ENCODE results near the gene ERC1.

Gene ERC1

GRCh38 chr12:1456885-1457284 is 465.9 kb downstream of the ERC1 start:
- H3K9me3 ChIP-seq (ENCODE audit: low read length), result peaks cover under 1% of the 10 kb centered on the region
- H3K79me2 ChIP-seq (ENCODE audit: insufficient read depth, low read length), result no peaks in the 10 kb centered on the region
- H3K4me1 ChIP-seq (ENCODE audit: insufficient read depth, low read length, severe bottlenecking), result no peaks in the 10 kb centered on the region
- no peaks in the 10 kb centered on the region for H4K20me1 ChIP-seq (ENCODE audit: insufficient read depth, low read length)
- no peak overlapping the region for H3K4me2 ChIP-seq (ENCODE audit: low read length)
- no peak overlapping the region for H2AFZ ChIP-seq (ENCODE audit: low read length)
- no peaks in the 10 kb centered on the region for H3K9me2 ChIP-seq (ENCODE audit: low read depth, low read length)
- H3F3A ChIP-seq (ENCODE audit: insufficient read depth, low read length), result no peaks in the 10 kb centered on the region
- TF ChIP-seq EZH2 (IDR thresholded peaks at IDR 0.05; ENCODE audit: borderline replicate concordance, low read length), result no peak
- no peak overlapping the region for H3K9ac ChIP-seq (ENCODE audit: low read length)
- peaks cover 28% of the 10 kb centered on the region for H3K36me3 ChIP-seq (ENCODE audit: insufficient read depth, low read length)
- no peak overlapping the region for H3K4me3 ChIP-seq (ENCODE audit: low read depth, low read length, poor library complexity, severe bottlenecking)
- no peaks in the 10 kb centered on the region for H3K27me3 ChIP-seq (ENCODE audit: insufficient read depth, low read length)
- no peak overlapping the region for H3K27ac ChIP-seq (ENCODE audit: low read depth, low read length, poor library complexity, severe bottlenecking)

- H3K9me3 ChIP-seq (ENCODE audit: low read length), result peaks cover 4% of the 10 kb centered on the region
- peaks cover 27% of the 10 kb centered on the region for H3K36me3 ChIP-seq (ENCODE audit: insufficient read depth, low read length)
- H3K4me2 ChIP-seq (ENCODE audit: low read length), result no peak overlapping the region
These were observed 466.9 kb downstream of the ERC1 start for GRCh38 chr12:1457901-1458300.

GRCh38 chr12:1459339-1459738 is 468.3 kb downstream of the ERC1 start:
- Histone ChIP-seq H3F3A (ENCODE audit: insufficient read depth, low read length) (no peaks in the 10 kb centered on the region), H3K36me3 (ENCODE audit: insufficient read depth, low read length) (peaks cover 21% of the 10 kb centered on the region), H3K4me3 (ENCODE audit: low read depth, low read length, poor library complexity, severe bottlenecking) (no peak overlapping the region), H3K79me2 (ENCODE audit: insufficient read depth, low read length) (no peaks in the 10 kb centered on the region), H3K4me2 (ENCODE audit: low read length) (no peak overlapping the region), H3K9me3 (ENCODE audit: low read length) (peaks cover 4% of the 10 kb centered on the region), H3K9me2 (ENCODE audit: low read depth, low read length) (no peaks in the 10 kb centered on the region), H2AFZ (ENCODE audit: low read length) (no peak overlapping the region), H3K27ac (ENCODE audit: low read depth, low read length, poor library complexity, severe bottlenecking) (no peak overlapping the region), H4K20me1 (ENCODE audit: insufficient read depth, low read length) (no peaks in the 10 kb centered on the region), H3K27me3 (ENCODE audit: insufficient read depth, low read length) (no peaks in the 10 kb centered on the region), H3K9ac (ENCODE audit: low read length) (no peak overlapping the region), H3K4me1 (ENCODE audit: insufficient read depth, low read length, severe bottlenecking) (peaks cover 8% of the 10 kb centered on the region)
- TF ChIP-seq EZH2 (IDR thresholded peaks at IDR 0.05; ENCODE audit: borderline replicate concordance, low read length) (no peak), CTCF (IDR thresholded peaks at IDR 0.05; ENCODE audit: low read length) (no peak)

More at GRCh38 chr12:1457901-1458300, 466.9 kb downstream of the ERC1 start:
- Histone ChIP-seq H3K9ac (ENCODE audit: low read length) (no peak overlapping the region), H3K9me2 (ENCODE audit: low read depth, low read length) (no peaks in the 10 kb centered on the region), H3K4me1 (ENCODE audit: insufficient read depth, low read length, severe bottlenecking) (no peaks in the 10 kb centered on the region), H3K27ac (ENCODE audit: low read depth, low read length, poor library complexity, severe bottlenecking) (no peak overlapping the region), H3K4me3 (ENCODE audit: low read depth, low read length, poor library complexity, severe bottlenecking) (no peak overlapping the region), H3F3A (ENCODE audit: insufficient read depth, low read length) (no peaks in the 10 kb centered on the region), H4K20me1 (ENCODE audit: insufficient read depth, low read length) (no peaks in the 10 kb centered on the region), H3K27me3 (ENCODE audit: insufficient read depth, low read length) (no peaks in the 10 kb centered on the region), H3K79me2 (ENCODE audit: insufficient read depth, low read length) (no peaks in the 10 kb centered on the region), H2AFZ (ENCODE audit: low read length) (no peak overlapping the region)
- TF ChIP-seq EZH2 (IDR thresholded peaks at IDR 0.05; ENCODE audit: borderline replicate concordance, low read length) (no peak), CTCF (IDR thresholded peaks at IDR 0.05; ENCODE audit: low read length) (no peak)

All from OCI-LY1 (cell line).